Epithelial cell of proximal tubule (primary cell): ENCODE data around the gene SSH2. TPM values are rescaled to one million over a fixed set of nuclear protein-coding genes. Genes with fewer than 3 reads are reported as not detected.
"Not testable (repeated sequence)": the region's sequence is repeated elsewhere in the genome, so short reads cannot be mapped to it uniquely, and the experiment has no call there.

Experiments used
- DNase-seq: peaks from one replicate; pipeline ENCODE4 v3.0.0-alpha.2; 2011; ENCODE audit warnings: low read depth
- H3K4me3 ChIP-seq: 2 replicates; pipeline ENCODE4 v1.5.1; 2011; ENCODE audit warnings: low read depth, mild to moderate bottlenecking, low read length
- total RNA-seq: library from RNA; depleted of rRNA; stranded (reverse); fragments of >200 nt; gene quantifications from 2 replicates; pipeline ENCODE4 v1.2.3, GENCODE V29; 2015
- TF ChIP-seq, protein P1 (sequence below): conservative IDR thresholded peaks from 2 replicates; pipeline ENCODE4 v1.5.1; 2012; ENCODE audit warnings: low read depth, mild to moderate bottlenecking, low read length

The SSH2 gene
- total RNA-seq, 1 donor from 2014 or later: 15.2 TPM

DNA sequence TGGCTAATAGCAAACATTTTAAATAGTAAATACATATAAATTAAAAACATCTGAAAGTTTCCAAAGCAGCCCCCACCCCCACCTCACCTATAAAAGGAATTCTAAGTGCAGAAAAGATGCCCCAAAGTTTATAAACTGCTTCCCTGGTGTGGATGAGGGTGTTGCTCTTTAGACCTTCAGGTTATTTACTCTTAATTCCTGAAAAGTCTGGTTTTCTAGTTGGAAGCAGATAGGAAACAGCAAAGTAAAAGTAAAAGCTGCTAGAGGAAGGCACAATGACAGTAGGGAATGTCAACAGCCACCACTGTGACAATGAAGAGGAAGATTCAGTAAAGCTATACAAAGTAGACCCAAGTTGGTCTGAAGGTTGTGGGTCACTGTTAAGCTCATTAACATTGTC, 37.8 kb downstream of the SSH2 start:
- no peak for DNase-seq
- TF ChIP-seq, protein P1, sequence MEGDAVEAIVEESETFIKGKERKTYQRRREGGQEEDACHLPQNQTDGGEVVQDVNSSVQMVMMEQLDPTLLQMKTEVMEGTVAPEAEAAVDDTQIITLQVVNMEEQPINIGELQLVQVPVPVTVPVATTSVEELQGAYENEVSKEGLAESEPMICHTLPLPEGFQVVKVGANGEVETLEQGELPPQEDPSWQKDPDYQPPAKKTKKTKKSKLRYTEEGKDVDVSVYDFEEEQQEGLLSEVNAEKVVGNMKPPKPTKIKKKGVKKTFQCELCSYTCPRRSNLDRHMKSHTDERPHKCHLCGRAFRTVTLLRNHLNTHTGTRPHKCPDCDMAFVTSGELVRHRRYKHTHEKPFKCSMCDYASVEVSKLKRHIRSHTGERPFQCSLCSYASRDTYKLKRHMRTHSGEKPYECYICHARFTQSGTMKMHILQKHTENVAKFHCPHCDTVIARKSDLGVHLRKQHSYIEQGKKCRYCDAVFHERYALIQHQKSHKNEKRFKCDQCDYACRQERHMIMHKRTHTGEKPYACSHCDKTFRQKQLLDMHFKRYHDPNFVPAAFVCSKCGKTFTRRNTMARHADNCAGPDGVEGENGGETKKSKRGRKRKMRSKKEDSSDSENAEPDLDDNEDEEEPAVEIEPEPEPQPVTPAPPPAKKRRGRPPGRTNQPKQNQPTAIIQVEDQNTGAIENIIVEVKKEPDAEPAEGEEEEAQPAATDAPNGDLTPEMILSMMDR: no peak
- no peak overlapping the region for H3K4me3 ChIP-seq

DNA sequence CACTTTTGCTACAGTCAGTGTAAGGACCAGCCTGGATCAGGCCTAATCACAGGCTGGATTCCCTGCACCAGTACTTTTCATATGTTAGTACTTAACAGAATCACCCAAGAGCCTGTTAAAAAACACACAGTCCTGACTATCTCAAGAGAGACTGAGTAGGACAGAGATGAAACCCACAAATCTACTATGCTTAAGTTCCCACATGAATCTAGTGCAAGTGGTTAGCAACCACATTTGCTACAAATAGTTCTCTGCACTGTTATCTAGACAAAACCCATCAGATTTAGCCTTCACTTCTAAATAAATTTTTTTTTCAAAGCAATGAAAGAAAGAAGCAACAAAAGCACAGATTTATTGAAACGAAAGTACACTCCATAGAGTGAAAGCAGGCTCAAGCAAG, 38.9 kb downstream of the SSH2 start:
- TF ChIP-seq, protein P1: no peak
- no peak overlapping the region for H3K4me3 ChIP-seq

DNA sequence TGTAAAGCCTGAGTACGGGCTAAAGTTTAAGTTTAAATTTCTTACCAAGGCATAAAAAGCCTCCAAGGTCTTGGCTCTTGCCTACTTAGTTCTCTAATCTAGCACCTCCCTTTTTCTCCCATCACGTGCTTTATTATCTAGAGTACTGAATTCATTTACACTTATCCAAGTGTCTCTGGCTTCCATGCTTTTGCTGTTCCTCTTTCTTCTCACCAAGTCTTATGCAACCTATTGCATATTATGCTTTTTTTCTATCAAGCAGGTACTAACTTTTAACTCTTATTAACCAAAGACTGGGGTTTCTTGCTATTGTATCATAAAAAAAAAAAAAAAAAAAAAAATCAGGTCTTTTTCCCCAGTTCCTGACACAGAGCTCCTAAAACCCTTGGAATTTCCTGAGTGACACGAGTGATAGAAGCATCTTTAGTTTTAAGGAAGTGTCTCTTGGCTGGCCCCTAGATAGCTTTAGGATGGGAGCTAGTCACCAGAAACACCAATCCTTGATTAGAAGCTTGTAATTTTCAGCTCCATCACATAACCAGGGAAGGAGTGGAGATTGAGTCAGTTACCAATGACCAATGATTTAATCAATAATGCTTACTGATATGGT, 44.9 kb downstream of the SSH2 start:
- DNase-seq: no peak
- no peak overlapping the region for H3K4me3 ChIP-seq
- TF ChIP-seq, protein P1: no peak

More for the DNA sequence above, 38.9 kb downstream of the SSH2 start:
- DNase-seq: no peak

DNA sequence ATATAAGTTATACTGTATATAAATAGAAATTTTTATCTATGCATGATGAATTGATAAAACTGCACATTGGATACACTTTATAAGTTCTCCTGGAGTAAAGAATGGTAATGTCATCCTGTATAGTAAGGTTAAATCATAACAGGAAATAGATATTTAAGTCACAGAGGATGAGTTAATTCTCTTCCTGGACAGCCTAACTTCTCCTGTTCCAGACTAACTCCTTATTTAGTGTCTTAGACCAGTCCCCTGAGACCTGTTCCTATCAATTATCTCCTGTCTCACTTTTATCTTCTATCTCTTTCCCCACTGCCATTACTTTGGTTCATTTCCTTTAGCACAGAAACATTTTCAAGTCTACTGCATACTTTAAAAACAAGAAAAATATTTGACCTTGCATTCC, 46.5 kb downstream of the SSH2 start:
- no peak for DNase-seq
- no peak overlapping the region for H3K4me3 ChIP-seq
- TF ChIP-seq, protein P1: no peak

DNA sequence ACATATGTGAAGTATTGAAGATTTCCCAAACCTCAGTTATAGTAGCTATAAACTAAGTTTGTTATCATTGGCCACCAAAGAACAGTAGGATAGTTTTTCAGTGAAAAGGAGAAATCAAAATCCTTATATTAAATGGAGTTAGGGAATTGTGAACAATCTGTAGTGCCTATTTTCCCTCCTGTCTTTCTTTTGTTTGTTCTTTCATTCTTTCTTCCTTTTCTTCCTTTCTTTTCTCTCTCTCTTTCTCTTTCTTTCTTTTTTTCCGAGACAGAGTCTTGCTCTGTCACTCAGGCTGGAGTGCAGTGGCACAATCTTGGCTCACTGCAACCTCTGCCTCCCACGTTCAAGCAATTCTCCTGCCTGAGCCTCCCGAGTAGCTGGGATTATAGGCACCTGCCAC, 48.8 kb downstream of the SSH2 start:
- TF ChIP-seq, protein P1: no peak
- DNase-seq: no peak
- H3K4me3 ChIP-seq: no peak overlapping the region

DNA sequence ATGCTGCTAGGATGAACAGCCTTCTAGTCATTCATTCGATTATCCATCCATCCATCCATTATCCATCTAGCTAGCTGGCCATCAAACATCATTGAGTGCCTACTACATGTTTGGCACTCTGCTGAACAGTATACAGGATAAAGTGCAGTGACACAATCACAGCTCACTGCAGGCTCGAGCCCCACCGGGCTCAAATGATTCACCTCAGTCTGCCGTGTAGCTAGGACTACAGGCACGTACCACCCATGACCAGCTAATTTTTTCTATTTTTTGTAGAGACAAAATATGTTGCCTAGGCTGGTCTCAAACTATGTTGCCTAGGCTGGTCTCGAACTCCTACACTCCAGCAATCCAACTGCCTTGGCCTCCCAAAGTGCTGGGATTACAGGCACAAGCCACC, 50.0 kb downstream of the SSH2 start:
- no peak for DNase-seq
- TF ChIP-seq, protein P1: no peak
- H3K4me3 ChIP-seq: no peak overlapping the region

DNA sequence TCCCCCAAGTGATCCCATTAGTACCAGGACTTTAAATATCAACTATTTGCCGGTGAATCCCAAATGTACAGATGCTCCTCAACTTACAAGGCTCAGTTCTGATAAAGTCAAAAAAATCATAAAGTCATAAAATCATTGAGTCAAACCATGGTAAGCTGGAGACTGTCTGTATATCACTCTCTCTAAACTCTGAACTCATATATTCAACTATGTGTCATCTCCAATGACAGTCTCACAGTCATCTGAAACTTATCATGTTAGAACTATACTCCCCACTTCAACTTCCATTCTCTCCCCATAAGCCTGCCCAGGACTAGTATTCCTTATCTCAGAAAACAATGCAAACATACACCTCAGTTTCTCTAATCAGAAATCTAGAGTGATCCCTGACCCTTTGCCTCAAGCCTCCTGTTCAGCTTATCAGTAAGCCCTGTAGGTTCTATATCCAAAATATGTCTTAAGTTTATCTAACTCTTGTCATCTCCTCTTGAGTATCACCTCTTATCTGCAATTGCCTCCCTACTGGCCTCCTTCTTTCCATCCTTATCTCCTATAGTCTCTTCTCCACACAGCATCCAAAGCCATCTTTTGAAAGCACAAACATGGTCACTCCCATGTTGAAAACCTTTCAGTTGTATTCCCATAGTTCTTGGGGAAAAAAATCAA, 55.0 kb downstream of the SSH2 start:
- no peak for DNase-seq
- TF ChIP-seq, protein P1: no peak

DNA sequence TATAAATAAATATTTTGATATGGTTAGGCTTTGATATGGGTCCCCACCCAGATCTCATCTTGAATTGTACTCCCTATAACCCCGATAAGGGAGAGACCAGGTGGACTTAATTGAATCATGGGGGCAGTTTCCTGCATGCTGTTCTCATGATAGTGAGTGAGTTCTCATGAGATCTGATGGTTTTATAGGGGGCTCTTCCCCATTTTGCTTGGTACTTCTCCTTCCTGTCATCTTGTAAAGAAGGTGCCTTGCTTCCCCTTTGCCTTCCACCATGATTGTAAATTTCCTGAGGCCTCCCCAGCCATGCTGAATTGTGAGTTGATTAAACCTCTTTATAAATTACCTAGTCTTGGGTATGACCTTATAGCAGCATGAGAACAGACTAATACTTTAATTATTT, 55.7 kb downstream of the SSH2 start:
- not testable (repeated sequence) for H3K4me3 ChIP-seq, DNase-seq

More for the DNA sequence above, 55.0 kb downstream of the SSH2 start:
- H3K4me3 ChIP-seq: no peak overlapping the region
